Mucosa of descending colon (tissue), 3 donors: Measurements from ENCODE around the gene DSCAM. TPM values are rescaled to one million over a fixed set of nuclear protein-coding genes. Genes with fewer than 3 reads are reported as not detected.

Source experiments
- ATAC-seq: fragments of 200-7000 bp; cut with Tn5 transposase; one replicate; pipeline ENCODE4 v1.9.1; 2020; ENCODE audit warnings: mild to moderate bottlenecking, moderate library complexity
- DNase-seq, 3 donors: peaks; one replicate each; pipeline ENCODE4 v3.0.0-alpha.2; 2020
- H3K36me3 ChIP-seq: fragments of 200-600 bp; one replicate; pipeline ENCODE4 v1.8.0; 2021; ENCODE audit warnings: low read depth, mild to moderate bottlenecking
- H3K4me1 ChIP-seq: fragments of 200-600 bp; one replicate; pipeline ENCODE4 v1.8.0; 2021; ENCODE audit warnings: low read depth, mild to moderate bottlenecking
- H3K4me3 ChIP-seq: fragments of 200-600 bp; one replicate; pipeline ENCODE4 v1.8.0; 2021; ENCODE audit warnings: mild to moderate bottlenecking
- H3K9me3 ChIP-seq: fragments of 200-600 bp; one replicate; pipeline ENCODE4 v1.8.0; 2021; ENCODE audit warnings: mild to moderate bottlenecking
- CTCF ChIP-seq: fragments of 200-600 bp; IDR thresholded peaks from one replicate; pipeline ENCODE4 v1.8.0; 2022; ENCODE audit warnings: antibody characterized with exemption, mild to moderate bottlenecking
- intact Hi-C, 2 donors: fragments of 100-400 bp; cut with DNase I in 1 of 2; cut with micrococcal nuclease in 1 of 2; formaldehyde crosslinking; loops; one replicate each; pipeline versions ENCODE4 v1.11.0 to v1.11.1; 2022; cut with DNase I, micrococcal nuclease
- total RNA-seq, 3 donors: library from RNA; stranded (reverse); fragmentation: NEBNext Ultra II Directional in 2 of 3; extraction: Animal tissue kit (Norgen Biotek cat#: 25700) in 2 of 3; gene quantifications; one replicate each; pipeline versions ENCODE4 v1.2.1 to v1.2.4, GENCODE V29; 2021 to 2023
- donor health status: DM: no; HTN: no; CAD: no; lungs with moderate emphysema.
- donor health status: DM: no; HTN: no; CAD: no.
- donor health status: DM: no; HTN: yes; CAD: no.

The DSCAM gene
- total RNA-seq, 3 donors from 2014 or later: 0.35 TPM; not detected in 2

GRCh38 chr21:40842197-40842552 is 4.8 kb downstream of the DSCAM start:
- Histone ChIP-seq H3K36me3 (no peaks in the 10 kb centered on the region), H3K4me1 (no peaks in the 10 kb centered on the region), H3K9me3 (no peaks in the 10 kb centered on the region), H3K4me3 (no peak overlapping the region)
- no peak for TF ChIP-seq CTCF
- intact Hi-C loops: no loop called here
- no peak for ATAC-seq
- DNase-seq: no peak

- Histone ChIP-seq H3K9me3 (no peaks in the 10 kb centered on the region), H3K36me3 (no peaks in the 10 kb centered on the region), H3K4me3 (no peak overlapping the region), H3K4me1 (no peaks in the 10 kb centered on the region)
- DNase-seq (peak in 1 of 3 donors; percentile 4), ATAC-seq (no peak)
- intact Hi-C loops: no loop called here
- no peak for TF ChIP-seq CTCF
Measured at GRCh38 chr21:40841524-40842196, 5.3 kb downstream of the DSCAM start.

- H3K9me3 ChIP-seq: no peaks in the 10 kb centered on the region
- no peaks in the 10 kb centered on the region for H3K36me3 ChIP-seq
- no peak for TF ChIP-seq CTCF
- no peaks in the 10 kb centered on the region for H3K4me1 ChIP-seq
- intact Hi-C loops: no loop called here
- no peak for DNase-seq
- ATAC-seq: no peak
- no peak overlapping the region for H3K4me3 ChIP-seq
Measured at GRCh38 chr21:40840401-40841125, 6.4 kb downstream of the DSCAM start.

- TF ChIP-seq CTCF: no peak
- Histone ChIP-seq H3K9me3 (no peaks in the 10 kb centered on the region), H3K36me3 (no peaks in the 10 kb centered on the region), H3K4me3 (no peak overlapping the region), H3K4me1 (no peaks in the 10 kb centered on the region)
- intact Hi-C loops: no loop called here
- ATAC-seq (no peak), DNase-seq (no peak)
Measured at GRCh38 chr21:40839521-40839920, 7.4 kb downstream of the DSCAM start.

GRCh38 chr21:40837456-40837855 is 9.5 kb downstream of the DSCAM start:
- Histone ChIP-seq H3K4me3 (no peak overlapping the region), H3K36me3 (no peaks in the 10 kb centered on the region), H3K9me3 (no peaks in the 10 kb centered on the region), H3K4me1 (no peaks in the 10 kb centered on the region)
- intact Hi-C loops: no loop called here
- TF ChIP-seq CTCF: no peak
- DNase-seq: no peak
- ATAC-seq: no peak
